Smooth muscle cell (in vitro differentiated cells): ENCODE data around the gene ABI1. TPM values are rescaled to one million over a fixed set of nuclear protein-coding genes. Genes with fewer than 3 reads are reported as not detected.

Experiments
- DNase-seq: peaks from one replicate; lab custom pipeline; 2025; ENCODE audit not compliant: unreplicated experiment; lab: John Stamatoyannopoulos, UW
- H2AFZ ChIP-seq: fragments of 200-600 bp; sonication (generic); 2 replicates; pipeline ENCODE4 v1.6.0; 2016; ENCODE audit warnings: antibody characterized with exemption, low read depth, mild to moderate bottlenecking
- H3F3A ChIP-seq: fragments of 200-600 bp; sonication (generic); 2 replicates; pipeline ENCODE4 v1.6.0; 2017; ENCODE audit warnings: antibody characterized with exemption, low read depth
- H3K27ac ChIP-seq: fragments of 200-600 bp; sonication (generic); 2 replicates; pipeline ENCODE4 v1.5.1; 2016; ENCODE audit warnings: low read depth, mild to moderate bottlenecking
- H3K27me3 ChIP-seq: fragments of 200-600 bp; sonication (generic); 2 replicates; pipeline ENCODE4 v1.6.1; 2016; ENCODE audit warnings: low read depth, mild to moderate bottlenecking
- H3K36me3 ChIP-seq: fragments of 200-600 bp; sonication (generic); 2 replicates; pipeline ENCODE4 v1.5.1; 2016; ENCODE audit warnings: low read depth
- H3K4me1 ChIP-seq: fragments of 200-600 bp; sonication (generic); 2 replicates; pipeline ENCODE4 v1.5.1; 2016; ENCODE audit warnings: low read depth
- H3K4me2 ChIP-seq: fragments of 200-600 bp; sonication (generic); 2 replicates; pipeline ENCODE4 v1.6.0; 2016; ENCODE audit warnings: mild to moderate bottlenecking
- H3K4me3 ChIP-seq: fragments of 200-600 bp; sonication (generic); 2 replicates; pipeline ENCODE4 v1.5.1; 2016; ENCODE audit warnings: mild to moderate bottlenecking
- H3K79me2 ChIP-seq: fragments of 200-600 bp; sonication (generic); 2 replicates; pipeline ENCODE4 v1.6.0; 2016; ENCODE audit warnings: low read depth, mild to moderate bottlenecking
- H3K9ac ChIP-seq: fragments of 200-600 bp; sonication (generic); 2 replicates; pipeline ENCODE4 v1.6.0; 2016; ENCODE audit warnings: low read depth
- H3K9me3 ChIP-seq: fragments of 200-600 bp; sonication (generic); replicated peaks from 2 replicates; pipeline ENCODE4 v1.5.1; 2016; ENCODE audit warnings: low read depth
- H4K20me1 ChIP-seq: fragments of 200-600 bp; sonication (generic); 2 replicates; pipeline ENCODE4 v1.6.0; 2016; ENCODE audit warnings: low read depth
- CTCF ChIP-seq: fragments of 200-600 bp; sonication (generic); IDR thresholded peaks from 2 replicates; pipeline ENCODE4 v1.5.1; 2017; ENCODE audit warnings: borderline replicate concordance, mild to moderate bottlenecking, antibody characterized with exemption; ENCODE audit not compliant: insufficient read depth, poor library complexity, severe bottlenecking
- WGBS: methylation state at CpG from one replicate; pipeline ENCODE4 v1.1.7; 2016; ENCODE audit warnings: low lambda C conversion rate; 5-methylcytosine and 5-hydroxymethylcytosine counted together
- polyA plus RNA-seq: library from polyadenylated mRNA; unstranded; fragments of >200 nt; fragmentation: Nextera tagmentation; extraction: Ambion mirVana; gene quantifications from 2 replicates; pipeline ENCODE4 v1.2.1, GENCODE V29; 2016
- total RNA-seq: library from RNA; depleted of rRNA; stranded (reverse); fragments of >200 nt; gene quantifications from 2 replicates; pipeline ENCODE4 v1.2.3, GENCODE V29; 2014

The ABI1 gene
- total and polyA plus RNA-seq, 2 experiments from 2014 or later, result 40.3 to 51.4 TPM

- H3K36me3 ChIP-seq, result no peaks in the 10 kb centered on the region
- H3K4me2 ChIP-seq, result no peak overlapping the region
- peaks cover 100% of the 10 kb centered on the region for H4K20me1 ChIP-seq
- H3K9ac ChIP-seq, result no peak overlapping the region
- TF ChIP-seq CTCF, result no peak
- peaks cover 6% of the 10 kb centered on the region for H3F3A ChIP-seq
- H2AFZ ChIP-seq, result no peak overlapping the region
- no peak overlapping the region for H3K27ac ChIP-seq
- peaks cover 28% of the 10 kb centered on the region for H3K4me1 ChIP-seq
- H3K27me3 ChIP-seq, result no peaks in the 10 kb centered on the region
- no peak for DNase-seq
- WGBS, result 95% methylated on average over 3 of the region's 3 CpGs
- no peaks in the 10 kb centered on the region for H3K9me3 ChIP-seq
- no peak overlapping the region for H3K4me3 ChIP-seq
- peaks cover 95% of the 10 kb centered on the region for H3K79me2 ChIP-seq
Measured at GRCh38 chr10:26802527-26802926, 58.2 kb downstream of the ABI1 start.

GRCh38 chr10:26801831-26802230, 58.9 kb downstream of the ABI1 start:
- H2AFZ ChIP-seq, result no peak overlapping the region
- no peak for TF ChIP-seq CTCF
- H3K4me3 ChIP-seq, result no peak overlapping the region
- H3F3A ChIP-seq, result peaks cover 6% of the 10 kb centered on the region
- peaks cover 98% of the 10 kb centered on the region for H4K20me1 ChIP-seq
- no peak overlapping the region for H3K9ac ChIP-seq
- no peak overlapping the region for H3K27ac ChIP-seq
- 92% methylated on average over 3 of the region's 3 CpGs for WGBS
- no peaks in the 10 kb centered on the region for H3K36me3 ChIP-seq
- DNase-seq, result no peak
- no peak overlapping the region for H3K4me2 ChIP-seq
- no peaks in the 10 kb centered on the region for H3K27me3 ChIP-seq
- H3K79me2 ChIP-seq, result peaks cover 97% of the 10 kb centered on the region
- H3K9me3 ChIP-seq, result no peaks in the 10 kb centered on the region
- H3K4me1 ChIP-seq, result peaks cover 28% of the 10 kb centered on the region

- DNase-seq, result no peak
- H3K4me2 ChIP-seq, result no peak overlapping the region
- H2AFZ ChIP-seq, result no peak overlapping the region
- 98% methylated on average over 8 of the region's 8 CpGs for WGBS
- peaks cover 96% of the 10 kb centered on the region for H4K20me1 ChIP-seq
- H3K79me2 ChIP-seq, result peaks cover 97% of the 10 kb centered on the region
- no peak for TF ChIP-seq CTCF
- no peak overlapping the region for H3K4me3 ChIP-seq
- peaks cover 6% of the 10 kb centered on the region for H3F3A ChIP-seq
- H3K4me1 ChIP-seq, result peaks cover 28% of the 10 kb centered on the region
- no peaks in the 10 kb centered on the region for H3K9me3 ChIP-seq
- H3K27me3 ChIP-seq, result no peaks in the 10 kb centered on the region
- H3K9ac ChIP-seq, result no peak overlapping the region
- H3K36me3 ChIP-seq, result no peaks in the 10 kb centered on the region
- no peak overlapping the region for H3K27ac ChIP-seq
Measured at GRCh38 chr10:26801274-26801673, 59.5 kb downstream of the ABI1 start.

GRCh38 chr10:26800468-26800867, 60.3 kb downstream of the ABI1 start:
- H3K4me1 ChIP-seq, result peaks cover 22% of the 10 kb centered on the region
- H4K20me1 ChIP-seq, result peaks cover 95% of the 10 kb centered on the region
- no peak overlapping the region for H3K4me2 ChIP-seq
- no peak overlapping the region for H3K4me3 ChIP-seq
- WGBS, result 98% methylated on average over 7 of the region's 7 CpGs
- TF ChIP-seq CTCF, result no peak
- H3K79me2 ChIP-seq, result peaks cover 99% of the 10 kb centered on the region
- DNase-seq, result no peak
- no peaks in the 10 kb centered on the region for H3K9me3 ChIP-seq
- no peaks in the 10 kb centered on the region for H3K36me3 ChIP-seq
- no peak overlapping the region for H3K27ac ChIP-seq
- peaks cover 2% of the 10 kb centered on the region for H3F3A ChIP-seq
- no peak overlapping the region for H3K9ac ChIP-seq
- H3K27me3 ChIP-seq, result no peaks in the 10 kb centered on the region
- H2AFZ ChIP-seq, result no peak overlapping the region
